GM18507 (cell line): Measurements from ENCODE around the gene SIPA1L3.
A peak's percentile ranks its signal among the peaks of the same experiment; 100 is the strongest.
"Not testable (repeated sequence)": the region's sequence is repeated elsewhere in the genome, so short reads cannot be mapped to it uniquely, and the experiment has no call there.

Source experiments
- DNase-seq: peaks from one replicate; pipeline ENCODE4 v3.0.0; 2011; ENCODE audit warnings: low read depth; ENCODE audit not compliant: insufficient read length; ENCODE audit errors: extremely low spot score
- FAIRE-seq: peaks from 2 replicates; lab custom pipeline; 2011; peaks lifted over from hg19 to GRCh38; lab: Jason Lieb, UNC

SIPA1L3 gene

DNA sequence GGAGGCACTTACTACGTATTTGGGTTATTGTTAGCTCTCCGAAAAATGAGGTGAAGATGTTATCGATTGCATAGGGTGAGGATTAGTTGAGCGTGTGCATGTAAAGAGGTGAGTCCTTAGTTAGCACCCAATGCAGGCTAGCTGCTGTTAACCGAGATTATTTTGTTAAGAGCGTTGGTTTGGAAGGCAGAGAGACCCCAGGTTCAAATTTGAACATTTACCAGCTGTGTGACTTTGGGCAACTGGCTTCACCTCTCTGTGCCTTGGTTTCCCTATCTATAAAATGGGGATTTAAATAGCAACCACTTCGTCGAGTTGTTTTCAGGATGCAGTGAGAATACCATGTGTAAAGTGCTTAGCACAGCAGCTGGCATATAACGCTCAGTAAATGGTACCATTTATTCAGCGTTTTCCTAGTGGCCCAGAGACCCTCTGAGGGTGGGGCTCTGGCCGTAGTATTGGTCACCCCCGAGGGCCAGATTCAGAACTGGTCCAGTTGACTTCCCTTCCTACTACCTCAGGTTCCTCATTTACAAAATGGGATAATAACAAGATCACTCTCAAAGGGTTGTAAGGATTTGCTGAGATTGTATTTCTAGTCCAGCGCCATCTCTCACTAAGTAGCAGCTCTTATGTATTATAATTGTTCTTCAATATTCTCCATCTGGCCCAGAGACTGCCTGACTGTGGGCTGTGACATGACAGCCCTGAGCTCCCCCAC, 887 bp downstream of the SIPA1L3 start:
- DNase-seq (no peak), FAIRE-seq (peak; percentile 42)

GRCh38 chr19:37909661-37910199, 2.7 kb downstream of the SIPA1L3 start:
- FAIRE-seq (no peak), DNase-seq (no peak)

- DNase-seq (no peak), FAIRE-seq (peak; percentile 91)
Observed at GRCh38 chr19:37914908-37915307, 7.9 kb downstream of the SIPA1L3 start.

- FAIRE-seq: peak; percentile 62
- DNase-seq: no peak
Observed at GRCh38 chr19:37920591-37921450, 13.8 kb downstream of the SIPA1L3 start.

DNA sequence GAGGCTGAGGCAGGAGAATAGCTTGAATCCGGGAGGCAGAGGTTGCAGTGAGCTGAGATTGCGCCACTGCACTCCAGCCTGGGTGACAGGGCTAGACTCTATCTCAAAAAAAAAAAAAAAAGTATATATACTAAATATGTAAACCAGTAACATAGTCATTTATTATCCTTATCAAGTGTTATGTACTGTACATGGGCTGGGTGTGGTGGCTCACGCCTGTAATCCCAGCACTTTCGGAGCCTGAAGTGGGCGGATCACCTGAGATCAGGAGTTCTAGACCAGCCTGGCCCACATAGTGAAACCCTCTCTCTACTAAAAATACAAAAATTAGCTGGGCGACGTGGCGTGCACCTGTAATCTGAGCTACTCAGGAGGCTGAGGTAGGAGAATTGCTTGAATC, 17.6 kb downstream of the SIPA1L3 start:
- not testable (repeated sequence) for DNase-seq, FAIRE-seq

DNA sequence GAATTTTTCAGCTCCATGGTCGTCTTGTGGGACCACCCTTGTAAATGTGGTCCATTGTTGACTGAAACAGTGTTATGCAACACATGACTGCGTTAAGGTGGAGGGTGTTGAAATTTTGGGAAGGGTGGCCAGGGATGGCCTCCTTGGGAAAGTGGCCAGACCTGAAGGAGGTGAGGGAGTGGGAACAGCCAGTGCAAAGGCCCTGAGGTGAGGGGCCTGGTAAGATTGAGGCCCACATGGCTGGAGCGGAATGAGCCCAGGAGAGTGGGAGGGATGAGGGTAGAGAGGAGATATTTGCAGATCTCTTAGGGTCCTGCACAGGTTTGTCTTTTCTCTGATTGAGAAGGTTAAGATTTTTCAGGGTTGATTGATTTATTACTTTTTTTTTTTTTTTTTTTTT, 18.2 kb downstream of the SIPA1L3 start:
- no peak for DNase-seq
- FAIRE-seq: no peak

- FAIRE-seq: no peak
- DNase-seq: no peak
Observed at GRCh38 chr19:37926255-37926654, 19.2 kb downstream of the SIPA1L3 start.

DNA sequence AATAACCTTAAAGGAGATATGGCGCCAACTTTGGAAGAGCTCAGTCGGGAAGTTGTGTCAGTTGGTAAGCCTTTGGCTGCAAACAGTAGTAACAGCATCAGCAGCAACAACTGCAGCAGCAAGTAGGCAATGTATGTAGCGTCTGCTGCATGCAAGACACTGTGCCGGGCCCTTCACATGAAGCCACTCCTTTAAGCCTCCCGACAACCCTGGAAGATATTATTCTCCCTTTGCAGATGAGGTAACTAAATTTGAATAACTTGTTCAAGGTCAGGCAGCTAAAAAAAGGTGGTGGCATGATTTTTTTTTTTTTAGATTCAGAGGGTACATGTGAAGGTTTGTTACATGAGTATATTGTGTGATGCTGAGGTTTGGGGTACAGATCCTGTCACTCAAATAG, 19.7 kb downstream of the SIPA1L3 start:
- FAIRE-seq (no peak), DNase-seq (no peak)

GRCh38 chr19:37928527-37929286, 21.7 kb downstream of the SIPA1L3 start:
- DNase-seq: no peak

DNA sequence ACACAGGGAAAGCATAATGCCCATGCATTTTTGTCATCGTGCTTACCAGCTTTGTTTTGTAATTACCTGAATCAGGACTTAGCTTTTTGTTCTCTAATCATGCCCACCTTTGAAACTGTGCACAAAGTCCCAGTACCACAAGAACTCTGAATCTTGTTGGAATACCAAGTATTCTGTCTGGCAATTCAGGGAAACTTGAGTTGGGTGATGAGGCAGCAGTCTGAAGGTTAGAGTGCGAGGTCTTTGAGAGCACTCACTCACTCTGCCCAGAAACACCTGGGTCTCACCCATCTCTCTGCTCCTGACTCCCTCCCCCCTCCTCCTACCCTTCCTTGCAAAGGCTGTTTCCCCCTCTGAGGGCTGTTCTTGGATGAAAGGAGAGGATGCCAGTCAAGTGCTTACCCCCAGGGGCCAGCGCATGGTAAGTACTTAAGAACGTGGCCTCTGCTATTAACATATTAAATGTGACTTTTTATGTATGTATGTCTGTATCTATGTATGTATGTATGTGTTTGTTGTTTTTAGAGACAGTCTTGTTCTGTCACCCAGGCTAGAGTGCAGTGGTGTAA, 22.4 kb downstream of the SIPA1L3 start:
- peak; percentile 42 for FAIRE-seq
- no peak for DNase-seq

More at GRCh38 chr19:37928527-37929286, 21.7 kb downstream of the SIPA1L3 start:
- FAIRE-seq: peak; percentile 97

DNA sequence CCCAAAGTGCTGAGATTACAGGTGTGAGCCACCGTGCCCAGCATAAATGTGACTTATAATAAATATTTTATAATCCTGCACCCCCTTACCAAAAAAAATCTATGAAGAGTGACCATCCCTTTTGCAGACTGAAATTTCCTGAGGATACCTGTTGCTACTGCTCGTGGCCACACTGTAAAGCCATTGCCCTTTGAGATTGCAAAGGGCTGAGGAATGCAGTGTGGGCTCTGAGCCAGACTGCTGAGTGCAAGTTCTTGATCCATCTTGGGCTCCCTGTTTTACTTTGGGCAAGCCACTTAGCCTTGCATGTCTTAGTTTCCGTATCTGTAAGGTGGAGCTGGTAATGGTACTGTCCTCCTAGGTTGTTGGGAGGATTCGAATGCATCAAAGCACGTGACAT, 23.4 kb downstream of the SIPA1L3 start:
- DNase-seq: no peak
- FAIRE-seq: no peak

DNA sequence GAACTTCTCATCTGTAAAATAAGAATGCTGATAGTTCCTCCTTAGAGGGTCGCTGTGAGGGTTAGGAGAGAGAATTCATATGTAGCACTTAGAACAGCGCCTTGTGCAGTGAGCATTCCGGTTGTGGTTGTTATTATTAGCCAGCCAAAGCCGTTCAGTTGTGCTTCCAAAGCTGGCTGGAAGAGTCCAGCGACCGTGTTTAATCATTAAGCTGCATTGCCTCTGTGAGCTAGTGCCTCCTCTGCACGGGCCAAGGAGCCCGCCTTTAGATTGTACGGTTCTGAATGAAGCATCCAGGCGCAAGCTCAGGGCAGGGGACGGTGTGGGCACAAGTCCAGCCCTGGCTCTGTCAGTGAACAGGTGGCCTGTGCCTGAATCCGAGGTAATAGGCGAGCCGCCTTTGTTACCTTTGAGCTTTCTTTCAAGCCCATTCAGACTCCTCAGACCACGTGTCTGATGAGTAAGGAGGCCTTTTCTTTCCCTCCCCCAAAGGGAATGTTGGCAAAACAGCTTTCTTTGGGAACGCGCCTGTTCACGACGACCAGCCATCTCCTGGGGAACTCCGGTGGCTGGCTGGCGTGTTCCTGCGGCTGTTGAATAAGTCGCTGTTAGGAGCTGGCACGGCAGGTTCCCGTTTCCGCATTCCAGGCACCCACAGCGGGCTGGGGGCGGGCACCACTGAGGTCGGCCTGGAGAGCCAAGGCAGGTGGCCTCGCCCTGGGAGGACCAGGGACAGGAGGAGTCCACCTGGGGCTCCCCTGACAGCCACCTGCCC, 25.1 kb downstream of the SIPA1L3 start:
- FAIRE-seq: peak; percentile 88
- peak; percentile 52 for DNase-seq

GRCh38 chr19:37932985-37933936, 26.3 kb downstream of the SIPA1L3 start:
- no peak for DNase-seq
- FAIRE-seq: peak; percentile 57

- no peak for FAIRE-seq
- DNase-seq: no peak
Observed at GRCh38 chr19:37933937-37934358, 26.9 kb downstream of the SIPA1L3 start.

GRCh38 chr19:37935341-37935740, 28.3 kb downstream of the SIPA1L3 start:
- FAIRE-seq: no peak

DNA sequence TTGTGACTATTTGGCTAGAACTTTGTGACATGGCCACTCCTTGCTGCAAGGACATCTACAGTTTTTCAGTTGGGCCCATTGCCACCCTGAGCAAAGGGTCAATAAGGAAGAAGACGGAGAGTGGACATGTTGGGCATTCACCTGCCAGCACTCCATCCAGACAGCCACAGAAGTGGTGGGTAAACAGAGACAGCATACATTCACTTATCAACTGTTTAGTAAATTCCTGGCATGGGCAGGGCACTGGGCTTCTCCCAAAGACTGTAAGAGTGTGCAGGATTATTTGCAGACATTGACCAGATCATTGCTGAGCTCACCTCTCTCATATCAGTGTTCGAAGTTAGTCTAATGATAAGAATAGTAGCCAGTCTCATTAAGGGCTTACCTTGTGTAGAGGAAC, 29.2 kb downstream of the SIPA1L3 start:
- no peak for FAIRE-seq
- DNase-seq: no peak

More at GRCh38 chr19:37935341-37935740, 28.3 kb downstream of the SIPA1L3 start:
- no peak for DNase-seq

GRCh38 chr19:37936886-37937285, 29.9 kb downstream of the SIPA1L3 start:
- FAIRE-seq (no peak), DNase-seq (no peak)

GRCh38 chr19:37938353-37938752, 31.3 kb downstream of the SIPA1L3 start:
- FAIRE-seq: no peak

More at GRCh38 chr19:37938353-37938752, 31.3 kb downstream of the SIPA1L3 start:
- no peak for DNase-seq
